H1 (cell line): ENCODE results near the gene RPTOR. TPM values are rescaled to one million over a fixed set of nuclear protein-coding genes. Genes with fewer than 3 reads are reported as not detected.

Experiments used
- CTCF ChIA-PET: fragments of 300-600 bp; sonication (Branson Sonifier 250); formaldehyde crosslinking; loops from one replicate; lab custom pipeline; 2021; ENCODE audit not compliant: partially characterized antibody; lab: Charles Lee
- POLR2A ChIA-PET: fragments of 300-600 bp; sonication (Branson Sonifier 250); formaldehyde crosslinking; loops from one replicate; lab custom pipeline; 2021; ENCODE audit warnings: inconsistent platforms; ENCODE audit not compliant: partially characterized antibody; lab: Charles Lee
- DNase-seq, 2 experiments: peaks; one replicate each; pipeline versions ENCODE4 v3.0.0 to v3.0.0-alpha.2; 2010 to 2022; ENCODE audit warnings: low spot score in 2 of 2, low read depth in 1 of 2, mixed read lengths in 1 of 2
- FAIRE-seq: peaks from 2 replicates; lab custom pipeline; 2011; peaks lifted over from hg19 to GRCh38; lab: Jason Lieb, UNC
- H2AFZ ChIP-seq: 2 replicates; pipeline ENCODE4 v1.8.1; 2012; ENCODE audit warnings: low read length, inconsistent platforms
- H2AK5ac ChIP-seq: 2 replicates; pipeline ENCODE4 v1.6.1; 2013; ENCODE audit warnings: low read depth, low read length
- H2BK120ac ChIP-seq: replicated peaks from 2 replicates; pipeline ENCODE3; 2013; ENCODE audit warnings: low read depth, low read length, inconsistent platforms
- H2BK12ac ChIP-seq: 2 replicates; pipeline ENCODE4 v1.6.1; 2013; ENCODE audit warnings: low read depth, low read length
- H2BK15ac ChIP-seq: 2 replicates; pipeline ENCODE4 v1.6.1; 2013; ENCODE audit warnings: low read length
- H2BK20ac ChIP-seq: 2 replicates; pipeline ENCODE4 v1.6.1; 2013; ENCODE audit warnings: low read length
- H2BK5ac ChIP-seq: 2 replicates; pipeline ENCODE4 v1.6.1; 2013; ENCODE audit warnings: low read depth, low read length
- H3K14ac ChIP-seq: 2 replicates; pipeline ENCODE4 v1.6.1; 2013; ENCODE audit warnings: inconsistent platforms; ENCODE audit not compliant: insufficient read length
- H3K18ac ChIP-seq: 2 replicates; pipeline ENCODE4 v1.6.1; 2013; ENCODE audit warnings: low read length; ENCODE audit errors: extremely low read depth
- H3K23ac ChIP-seq: 2 replicates; pipeline ENCODE4 v1.6.1; 2013; ENCODE audit warnings: inconsistent platforms; ENCODE audit not compliant: insufficient read length
- H3K23me2 ChIP-seq: 2 replicates; pipeline ENCODE4 v1.6.1; 2013; ENCODE audit warnings: low read depth, low read length
- H3K27ac ChIP-seq: 2 replicates; pipeline ENCODE4 v1.6.1; 2011; ENCODE audit warnings: low read depth, low read length, inconsistent platforms
- H3K27me3 ChIP-seq, 4 experiments: replicated peaks in 1 of 4; 1 replicate in 1 of 4; 2 replicates in 3 of 4; pipeline versions ENCODE4 v1.6.1 to v1.8.1; 2011 to 2013; ENCODE audit warnings: low read length in 3 of 4, mild to moderate bottlenecking in 3 of 4, inconsistent platforms in 2 of 4, mixed read lengths in 2 of 4, moderate library complexity in 1 of 4; ENCODE audit not compliant: control insufficient read depth in 3 of 4, insufficient read depth in 3 of 4; ENCODE audit errors: extremely low read depth in 1 of 4
- H3K36me3 ChIP-seq, 4 experiments: 2 replicates each; pipeline versions ENCODE4 v1.6.1 to v1.8.1; 2011 to 2013; ENCODE audit warnings: mild to moderate bottlenecking in 4 of 4, low read length in 3 of 4, moderate library complexity in 2 of 4, control low read depth in 1 of 4, inconsistent platforms in 1 of 4; ENCODE audit not compliant: insufficient read depth in 4 of 4, control insufficient read depth in 2 of 4
- H3K4ac ChIP-seq: replicated peaks from 2 replicates; pipeline ENCODE3; 2013; ENCODE audit warnings: low read length, low read depth, mixed read lengths, inconsistent platforms; ENCODE audit not compliant: insufficient read length
- H3K4me1 ChIP-seq, 4 experiments: replicated peaks in 1 of 4; 1 replicate in 1 of 4; 2 replicates in 3 of 4; pipeline versions ENCODE4 v1.6.1 to v1.8.1; 2011 to 2013; ENCODE audit warnings: low read length in 3 of 4, inconsistent platforms in 2 of 4, mixed read lengths in 1 of 4; ENCODE audit not compliant: insufficient read depth in 4 of 4, control insufficient read depth in 3 of 4
- H3K4me2 ChIP-seq, 2 experiments: 2 replicates each; pipeline versions ENCODE4 v1.6.1 to v1.8.1; 2011 to 2013; ENCODE audit warnings: low read depth in 2 of 2, low read length in 2 of 2, control low read depth in 1 of 2, inconsistent platforms in 1 of 2, mild to moderate bottlenecking in 1 of 2; ENCODE audit not compliant: insufficient read depth in 1 of 2
- H3K4me3 ChIP-seq, 4 experiments: fragments of 200-600, 300-600 bp in 1 of 4; sonication (generic), shearing (Covaris generic), sonication (Bioruptor Twin) in 1 of 4; 2 replicates each; pipeline versions ENCODE4 v1.5.1 to v1.8.1; 2011 to 2016; ENCODE audit warnings: low read length in 4 of 4, low read depth in 3 of 4, control low read depth in 2 of 4, inconsistent platforms in 2 of 4, mild to moderate bottlenecking in 2 of 4, mixed read lengths in 1 of 4, moderate library complexity in 1 of 4; ENCODE audit not compliant: insufficient read depth in 2 of 4; ENCODE audit errors: extremely low read depth in 1 of 4
- H3K56ac ChIP-seq: replicated peaks from 2 replicates; pipeline ENCODE3; 2013; ENCODE audit warnings: low read depth, mild to moderate bottlenecking, mixed read lengths, low read length, inconsistent platforms; ENCODE audit not compliant: insufficient read length
- H3K79me1 ChIP-seq: 2 replicates; pipeline ENCODE4 v1.6.1; 2013; ENCODE audit warnings: low read depth, low read length, control low read depth
- H3K79me2 ChIP-seq, 2 experiments: 2 replicates each; pipeline versions ENCODE4 v1.6.1 to v1.8.1; 2012 to 2013; ENCODE audit warnings: low read length in 2 of 2, mild to moderate bottlenecking in 2 of 2, inconsistent platforms in 1 of 2; ENCODE audit not compliant: insufficient read depth in 2 of 2, control insufficient read depth in 1 of 2
- H3K9ac ChIP-seq, 4 experiments: replicated peaks in 1 of 4; 1 replicate in 1 of 4; 2 replicates in 3 of 4; pipeline versions ENCODE4 v1.6.1 to v1.8.1; 2011 to 2013; ENCODE audit warnings: low read depth in 3 of 4, low read length in 3 of 4, control low read depth in 2 of 4, mild to moderate bottlenecking in 2 of 4, moderate library complexity in 2 of 4, inconsistent platforms in 1 of 4; ENCODE audit errors: extremely low read depth in 1 of 4
- H3K9me3 ChIP-seq, 2 experiments: 2 replicates each; pipeline versions ENCODE4 v1.6.1 to v1.8.1; 2012 to 2013; ENCODE audit warnings: mild to moderate bottlenecking in 2 of 2, moderate library complexity in 2 of 2, control low read depth in 1 of 2, inconsistent platforms in 1 of 2, low read depth in 1 of 2, low read length in 1 of 2, mixed read lengths in 1 of 2; ENCODE audit not compliant: insufficient read depth in 2 of 2
- H4K20me1 ChIP-seq, 2 experiments: replicated peaks in 1 of 2; 2 replicates each; pipeline versions ENCODE3 to v1.8.1; 2011 to 2013; ENCODE audit warnings: inconsistent platforms in 2 of 2, low read length in 2 of 2, mild to moderate bottlenecking in 1 of 2; ENCODE audit not compliant: insufficient read depth in 2 of 2, control insufficient read depth in 1 of 2
- H4K5ac ChIP-seq: 2 replicates; pipeline ENCODE4 v1.6.1; 2013; ENCODE audit warnings: low read length, low read depth, mixed read lengths, inconsistent platforms; ENCODE audit not compliant: insufficient read length
- H4K8ac ChIP-seq: 2 replicates; pipeline ENCODE4 v1.8.0; 2013; ENCODE audit warnings: mild to moderate bottlenecking, moderate library complexity, low read length, inconsistent platforms; ENCODE audit not compliant: insufficient read depth; ENCODE audit errors: extremely low read depth
- H4K91ac ChIP-seq: replicated peaks from 2 replicates; pipeline ENCODE3; 2013; ENCODE audit warnings: low read length, mixed read lengths, inconsistent platforms; ENCODE audit not compliant: insufficient read length
- ATF2 ChIP-seq: IDR thresholded peaks from 2 replicates; pipeline ENCODE4 v1.6.1; 2012; ENCODE audit warnings: low read length, inconsistent platforms
- ATF3 ChIP-seq: IDR thresholded peaks from 2 replicates; pipeline ENCODE4 v1.6.1; 2011; ENCODE audit warnings: low read depth, mild to moderate bottlenecking, low read length; ENCODE audit not compliant: insufficient read depth
- E2F6 ChIP-seq: IDR thresholded peaks from 2 replicates; pipeline ENCODE4 v1.6.1; 2012; ENCODE audit warnings: inconsistent platforms
- GABPA ChIP-seq: IDR thresholded peaks from 2 replicates; pipeline ENCODE4 v1.6.1; 2011; ENCODE audit warnings: mild to moderate bottlenecking, low read length, moderate library complexity, borderline replicate concordance; ENCODE audit not compliant: insufficient read depth
- PHF8 ChIP-seq: fragments of 200-600 bp; sonication (generic); conservative IDR thresholded peaks from 2 replicates; pipeline ENCODE4 v1.7.1; 2012; ENCODE audit warnings: low read depth, mild to moderate bottlenecking, inconsistent platforms, low read length, moderate library complexity
- RBBP5 ChIP-seq: IDR thresholded peaks from 2 replicates; pipeline ENCODE4 v1.7.1; 2012; ENCODE audit warnings: low read depth, mild to moderate bottlenecking, inconsistent platforms, low read length, moderate library complexity, borderline replicate concordance
- SRF ChIP-seq: IDR thresholded peaks from 2 replicates; pipeline ENCODE4 v1.6.1; 2011; ENCODE audit warnings: mild to moderate bottlenecking, low read depth, low read length, moderate library complexity
- WGBS, 2 experiments: shearing (Covaris generic) in 1 of 2; methylation state at CpG; one replicate each; pipeline versions ENCODE4 v1.1.6 to v1.1.7; 2013 to 2015; ENCODE audit warnings: low lambda C conversion rate in 2 of 2, mixed read lengths in 2 of 2, inconsistent platforms in 1 of 2, low coverage in 1 of 2, missing lambda C conversion rate in 1 of 2; ENCODE audit not compliant: insufficient replicate concordance in 2 of 2, insufficient coverage in 1 of 2, insufficient read length in 1 of 2; ENCODE audit errors: extremely low coverage in 1 of 2, missing lambda C conversion rate in 1 of 2; 5-methylcytosine and 5-hydroxymethylcytosine counted together
- polyA plus RNA-seq, 7 experiments: library from polyadenylated mRNA; depleted of rRNA in 3 of 7; stranded (reverse) in 5 of 7; unstranded in 2 of 7; fragments of >200 nt in 5 of 7; fragments of 200-250 nt in 2 of 7; gene quantifications; 1 replicate in 5 of 7; 2 replicates in 1 of 7; 4 replicates in 1 of 7; pipeline versions ENCODE4 v1.2.1 to v1.2.3, GENCODE V29; 2011 to 2013; ENCODE audit warnings: missing spikeins in 2 of 7, mixed read lengths in 2 of 7
- total RNA-seq: library from RNA; stranded (reverse); fragmentation: NEBNext Ultra II Directional; extraction: Animal tissue kit (Norgen Biotek cat#: 25700); gene quantifications from 2 replicates; pipeline ENCODE4 v1.2.1, GENCODE V29; 2021

RPTOR gene
- total and polyA plus RNA-seq, 2 of the 8 experiments (the other 6 are each of a cell fraction or from before 2014, with no cell fraction given), result 6.9 to 28.7 TPM

GRCh38 chr17:80529904-80530292 is 14.7 kb upstream of the RPTOR start:
- no peak overlapping the region for H2BK5ac ChIP-seq
- H4K20me1 ChIP-seq, result no peaks in the 10 kb centered on the region
- no peak overlapping the region for H2AFZ ChIP-seq
- H3K36me3 ChIP-seq, result no peaks in the 10 kb centered on the region
- no peak for DNase-seq
- no peak for FAIRE-seq
- TF ChIP-seq PHF8, result no peak
- TF ChIP-seq E2F6, result no peak
- no peak for TF ChIP-seq GABPA
- no peak for TF ChIP-seq ATF2
- no peak for TF ChIP-seq RBBP5
- TF ChIP-seq SRF, result no peak
- no peak for TF ChIP-seq ATF3
- H2AK5ac ChIP-seq, result no peak overlapping the region
- H3K14ac ChIP-seq, result no peak overlapping the region
- no peak overlapping the region for H3K4me2 ChIP-seq
- no peaks in the 10 kb centered on the region for H3K27me3 ChIP-seq
- no peak overlapping the region for H3K23ac ChIP-seq
- no peaks in the 10 kb centered on the region for H3K79me2 ChIP-seq
- no peak overlapping the region for H3K56ac ChIP-seq
- H3K27ac ChIP-seq, result no peak overlapping the region
- no peaks in the 10 kb centered on the region for H3K23me2 ChIP-seq
- H2BK120ac ChIP-seq, result no peak overlapping the region
- H2BK12ac ChIP-seq, result no peak overlapping the region
- no peaks in the 10 kb centered on the region for H3K79me1 ChIP-seq
- no peak overlapping the region for H4K91ac ChIP-seq
- H3K4me1 ChIP-seq, result peaks cover 5 to 14% (median 10%) of the 10 kb centered on the region in 4 experiments; a peak in 6 of 7 replicates
- no peak overlapping the region for H2BK20ac ChIP-seq
- no peak overlapping the region for H2BK15ac ChIP-seq
- ChIA-PET POLR2A (interaction anchor here (0.7 kb wide), 1 partner anchor 75 kb away, joined by 3 read pairs; no protein-coding TSS in a partner anchor), CTCF (interaction anchor here (0.6 to 1.7 kb wide), 5 partner anchors 10 to 432 kb away, joined by 3 to 4 read pairs (median 3); no protein-coding TSS in a partner anchor)
- H3K4me3 ChIP-seq, result no peak overlapping the region
- 82% methylated on average over 6 of the region's 6 CpGs; no CpG with 5 or more reads in 1 of the 2 experiments for WGBS, 2 experiments
- no peak overlapping the region for H4K8ac ChIP-seq
- no peak overlapping the region for H3K18ac ChIP-seq
- no peaks in the 10 kb centered on the region for H3K9me3 ChIP-seq
- H3K9ac ChIP-seq, result no peak overlapping the region
- no peak overlapping the region for H3K4ac ChIP-seq
- no peak overlapping the region for H4K5ac ChIP-seq
